ENCODE data around the gene FAM136A.

Gene FAM136A

DNA sequence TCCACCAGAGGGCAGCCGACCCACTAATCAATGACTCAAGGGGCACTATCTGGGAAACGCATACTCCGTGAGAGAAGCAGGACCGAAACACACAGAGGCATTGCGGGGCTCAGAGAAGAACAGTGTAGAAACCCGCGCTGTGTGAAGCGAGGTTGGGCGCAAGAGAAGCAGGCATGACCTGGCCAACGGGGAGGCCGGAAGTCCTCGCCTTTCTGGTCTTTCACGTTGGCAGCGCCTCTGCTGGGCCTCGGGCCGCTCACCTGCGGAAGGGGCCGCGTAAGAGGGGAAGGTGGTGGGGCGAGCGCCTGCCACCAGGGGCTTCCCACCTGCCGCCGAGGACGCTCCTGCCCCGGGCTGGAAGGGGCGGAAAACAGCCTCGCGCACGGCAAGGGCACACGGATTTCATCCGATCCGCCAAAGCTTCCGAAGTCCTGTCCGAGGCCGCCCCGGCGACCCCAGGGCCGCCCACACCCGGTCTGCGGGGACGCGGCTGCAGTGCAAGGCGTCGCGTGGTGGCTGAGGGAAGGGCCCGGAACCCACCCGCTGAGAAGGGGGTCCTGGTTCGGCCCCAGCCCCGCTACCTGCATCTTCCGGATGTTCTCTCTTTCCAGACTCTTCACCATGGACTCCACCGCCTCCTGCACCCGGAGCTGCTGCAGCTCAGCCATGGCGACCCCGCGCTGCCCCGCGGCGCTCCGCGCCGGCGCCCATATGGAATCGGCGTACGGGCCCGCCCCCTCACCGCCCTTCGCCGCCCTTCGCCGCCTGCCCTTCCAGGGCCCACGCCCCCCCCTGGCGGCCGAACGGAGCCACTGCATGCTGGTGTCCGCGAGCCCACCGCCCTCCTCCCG is at the start of gene FAM136A:
Gene FAM136A, minus strand, starts transcription at position 724 of the 851 bp plus-strand sequence. Its CDS starts 56 bp downstream, at position 668.
- Histone ChIP-seq H3K4me1 (ENCODE audit: control insufficient read depth, insufficient read depth, low read length, unreplicated experiment) (no peaks in the 10 kb centered on the region), H3K4me3 (ENCODE audit: low read depth, low read length) (peak within 1 kb of the TSS; percentile 78), H3K27me3 (ENCODE audit: insufficient read depth, low read length) (no peaks in the 10 kb centered on the region), H3K27ac (ENCODE audit: low read depth, low read length) (no peak within 1 kb of the TSS), H3K36me3 (ENCODE audit: insufficient read depth, low read length) (peaks cover 6% of the 10 kb centered on the region; the same call in 1 of the 2 replicates), H2AFZ (ENCODE audit: low read length, unreplicated experiment) (peak within 1 kb of the TSS; percentile 65), H3K79me2 (ENCODE audit: control insufficient read depth, insufficient read depth, low read length, unreplicated experiment) (no peaks in the 10 kb centered on the region)

DNA sequence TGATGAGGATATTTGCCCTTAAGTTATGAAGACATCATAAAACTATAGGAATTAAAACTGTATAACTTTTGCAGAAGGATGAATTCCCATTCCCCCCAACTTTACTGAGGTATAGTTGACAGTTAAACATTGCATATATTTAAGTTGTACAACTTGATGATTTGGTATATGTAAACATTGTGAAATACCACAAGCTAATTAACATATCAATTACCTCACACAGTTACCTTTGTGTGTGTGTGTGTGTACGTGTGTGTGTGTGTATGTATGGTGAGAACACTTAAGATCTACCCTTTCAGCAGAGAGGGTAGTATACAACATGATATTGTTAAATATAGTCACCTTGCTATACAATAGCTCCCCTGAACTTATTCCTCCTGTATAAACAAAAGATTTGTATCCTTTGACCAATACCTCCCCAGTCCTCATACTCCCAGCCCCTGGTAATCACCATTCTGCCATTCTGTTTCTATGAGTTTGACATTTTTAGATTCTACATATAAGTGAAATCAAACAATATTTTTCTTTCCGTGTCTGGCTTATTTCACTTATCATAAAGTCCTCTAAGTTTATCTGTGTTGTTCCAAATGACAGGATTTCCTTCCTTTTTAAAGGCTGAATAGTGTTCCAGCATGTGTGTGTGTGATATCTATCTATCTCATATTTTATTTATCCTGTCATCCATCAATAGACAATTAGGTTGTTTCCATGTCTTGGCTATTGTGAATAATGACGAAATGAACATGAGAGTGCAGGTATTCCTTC is 48.2 kb upstream of the FAM136A start:
- no peaks in the 10 kb centered on the region for H3K4me1 ChIP-seq (ENCODE audit: control insufficient read depth, insufficient read depth, low read length, unreplicated experiment)
- no peaks in the 10 kb centered on the region for H3K36me3 ChIP-seq (ENCODE audit: insufficient read depth, low read length)
- H3K79me2 ChIP-seq (ENCODE audit: control insufficient read depth, insufficient read depth, low read length, unreplicated experiment) = no peaks in the 10 kb centered on the region
- H3K27ac ChIP-seq (ENCODE audit: low read depth, low read length) = no peak overlapping the region
- H3K4me3 ChIP-seq (ENCODE audit: low read depth, low read length) = no peak overlapping the region
- no peak overlapping the region for H2AFZ ChIP-seq (ENCODE audit: low read length, unreplicated experiment)
- H3K27me3 ChIP-seq (ENCODE audit: insufficient read depth, low read length) = peaks cover 69% of the 10 kb centered on the region

DNA sequence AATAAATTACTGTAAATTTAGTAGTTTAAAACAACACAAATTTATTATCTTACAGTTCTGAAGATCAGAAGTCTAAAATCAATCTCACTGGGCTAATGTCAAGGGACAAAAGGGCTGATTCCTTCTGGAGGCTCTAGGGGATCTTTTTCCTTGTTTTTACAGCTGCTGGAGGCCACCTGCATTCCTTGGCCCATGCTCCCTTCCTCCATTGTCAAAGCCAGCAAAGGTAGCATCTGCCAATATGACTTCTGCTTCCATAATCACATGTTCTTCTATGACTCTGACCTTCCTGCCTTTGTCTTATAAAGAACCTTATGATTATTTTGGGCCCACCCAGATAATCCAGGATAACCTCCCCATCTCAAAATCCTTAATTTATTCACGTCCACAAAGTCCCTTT is 46.0 kb upstream of the FAM136A start:
- Histone ChIP-seq H3K4me3 (ENCODE audit: low read depth, low read length) (no peak overlapping the region), H2AFZ (ENCODE audit: low read length, unreplicated experiment) (no peak overlapping the region), H3K27ac (ENCODE audit: low read depth, low read length) (no peak overlapping the region), H3K36me3 (ENCODE audit: insufficient read depth, low read length) (no peaks in the 10 kb centered on the region), H3K79me2 (ENCODE audit: control insufficient read depth, insufficient read depth, low read length, unreplicated experiment) (no peaks in the 10 kb centered on the region), H3K27me3 (ENCODE audit: insufficient read depth, low read length) (peaks cover 74% of the 10 kb centered on the region), H3K4me1 (ENCODE audit: control insufficient read depth, insufficient read depth, low read length, unreplicated experiment) (peaks cover 6% of the 10 kb centered on the region)

DNA sequence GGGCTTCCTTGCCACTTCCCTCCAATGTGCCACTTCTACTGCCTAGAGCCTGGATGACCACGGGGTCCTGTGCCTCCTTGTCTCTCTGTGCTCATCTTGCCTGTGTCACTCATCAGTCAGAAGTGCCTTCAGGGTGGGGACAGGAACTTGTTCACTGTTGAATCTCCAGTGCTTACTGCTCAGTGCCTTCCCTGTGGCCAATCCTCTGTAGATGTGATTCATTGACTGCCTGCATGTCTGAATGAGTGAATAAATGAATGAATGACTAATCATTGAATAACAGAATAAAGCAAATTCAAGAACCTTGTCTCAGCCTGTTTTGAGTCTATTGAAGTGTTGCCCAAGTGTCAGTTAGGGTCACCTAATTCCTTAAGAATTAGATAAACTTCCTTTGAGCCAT is 42.3 kb upstream of the FAM136A start:
- H3K27me3 ChIP-seq (ENCODE audit: insufficient read depth, low read length) = peaks cover 47% of the 10 kb centered on the region
- no peaks in the 10 kb centered on the region for H3K79me2 ChIP-seq (ENCODE audit: control insufficient read depth, insufficient read depth, low read length, unreplicated experiment)
- H2AFZ ChIP-seq (ENCODE audit: low read length, unreplicated experiment) = no peak overlapping the region
- no peak overlapping the region for H3K4me3 ChIP-seq (ENCODE audit: low read depth, low read length)
- H3K27ac ChIP-seq (ENCODE audit: low read depth, low read length) = no peak overlapping the region
- peaks cover 6% of the 10 kb centered on the region for H3K4me1 ChIP-seq (ENCODE audit: control insufficient read depth, insufficient read depth, low read length, unreplicated experiment)
- no peaks in the 10 kb centered on the region for H3K36me3 ChIP-seq (ENCODE audit: insufficient read depth, low read length)

DNA sequence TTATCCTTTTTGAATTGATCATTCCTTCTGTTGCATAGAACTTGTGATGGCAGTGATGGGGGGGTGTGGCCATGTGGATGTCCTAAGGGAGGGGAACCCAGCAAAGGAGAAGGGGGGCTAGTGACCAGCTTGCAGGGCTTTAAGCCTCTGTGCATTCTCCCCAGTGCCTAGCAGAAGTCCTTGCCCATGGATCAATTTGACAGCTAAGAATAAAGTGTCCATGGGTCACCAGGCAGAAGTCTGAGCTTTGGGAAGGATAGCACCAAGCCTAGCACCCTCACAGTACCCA is 39.6 kb upstream of the FAM136A start:
- Histone ChIP-seq H3K36me3 (ENCODE audit: insufficient read depth, low read length) (no peaks in the 10 kb centered on the region), H3K27me3 (ENCODE audit: insufficient read depth, low read length) (peaks cover 21% of the 10 kb centered on the region), H3K27ac (ENCODE audit: low read depth, low read length) (no peak overlapping the region), H3K79me2 (ENCODE audit: control insufficient read depth, insufficient read depth, low read length, unreplicated experiment) (no peaks in the 10 kb centered on the region), H3K4me1 (ENCODE audit: control insufficient read depth, insufficient read depth, low read length, unreplicated experiment) (peaks cover 6% of the 10 kb centered on the region), H2AFZ (ENCODE audit: low read length, unreplicated experiment) (no peak overlapping the region), H3K4me3 (ENCODE audit: low read depth, low read length) (no peak overlapping the region)

DNA sequence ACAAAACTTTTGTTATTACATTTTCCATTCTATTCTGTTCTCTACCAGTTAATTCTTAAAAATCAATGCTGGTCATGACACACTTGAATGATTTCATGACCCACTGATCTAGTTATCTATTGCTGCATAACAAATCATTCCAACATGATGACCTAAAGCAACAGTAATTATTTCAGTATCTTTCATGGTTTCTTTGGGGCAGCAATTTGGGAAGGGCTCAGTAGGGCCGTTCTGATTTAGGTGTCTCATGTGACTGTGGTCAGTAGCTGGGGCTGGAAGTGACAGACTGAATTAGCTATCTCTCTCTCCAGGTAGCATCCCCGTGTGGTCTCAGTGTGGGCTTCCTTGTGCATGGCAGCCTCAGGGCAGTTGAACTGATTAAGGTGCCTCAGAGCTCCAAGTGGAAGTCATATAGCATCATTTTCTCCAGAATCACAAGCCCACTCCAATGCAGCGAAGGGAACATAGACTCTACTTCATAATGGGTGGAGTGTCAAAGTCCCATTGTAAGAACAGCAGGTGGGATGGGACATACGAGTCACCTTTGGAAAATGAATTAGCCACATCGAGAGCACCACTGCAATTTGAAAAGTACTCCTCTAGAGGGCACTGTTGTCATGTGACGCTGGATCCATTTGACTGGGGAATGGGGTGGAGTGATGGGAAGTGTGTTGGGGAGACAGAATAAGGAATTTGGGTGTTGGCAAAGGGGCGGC is 39.1 kb upstream of the FAM136A start:
- no peak overlapping the region for H2AFZ ChIP-seq (ENCODE audit: low read length, unreplicated experiment)
- no peaks in the 10 kb centered on the region for H3K36me3 ChIP-seq (ENCODE audit: insufficient read depth, low read length)
- peaks cover 16% of the 10 kb centered on the region for H3K27me3 ChIP-seq (ENCODE audit: insufficient read depth, low read length)
- peaks cover 6% of the 10 kb centered on the region for H3K4me1 ChIP-seq (ENCODE audit: control insufficient read depth, insufficient read depth, low read length, unreplicated experiment)
- no peaks in the 10 kb centered on the region for H3K79me2 ChIP-seq (ENCODE audit: control insufficient read depth, insufficient read depth, low read length, unreplicated experiment)
- no peak overlapping the region for H3K4me3 ChIP-seq (ENCODE audit: low read depth, low read length)
- H3K27ac ChIP-seq (ENCODE audit: low read depth, low read length) = no peak overlapping the region

DNA sequence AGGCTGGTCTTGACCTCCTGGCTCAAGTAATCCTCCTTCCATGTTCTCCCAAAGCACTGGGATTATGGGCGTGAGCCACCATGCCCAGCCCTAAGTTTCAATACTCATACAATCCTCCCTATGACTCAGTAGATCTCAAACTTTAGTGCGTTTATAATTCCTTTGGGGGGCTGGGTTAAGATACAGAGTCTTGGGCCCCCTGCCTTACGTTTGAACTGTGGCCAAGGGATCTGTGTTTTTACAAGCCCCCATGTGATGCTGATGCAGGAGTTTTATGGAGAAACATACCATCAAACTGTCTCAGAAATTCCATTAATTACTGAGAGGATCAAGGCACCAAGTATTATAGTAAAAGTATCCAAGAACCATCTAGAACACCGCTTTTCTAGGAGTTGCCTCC is 38.2 kb upstream of the FAM136A start:
- H3K4me1 ChIP-seq (ENCODE audit: control insufficient read depth, insufficient read depth, low read length, unreplicated experiment) = peaks cover 6% of the 10 kb centered on the region
- no peak overlapping the region for H2AFZ ChIP-seq (ENCODE audit: low read length, unreplicated experiment)
- no peaks in the 10 kb centered on the region for H3K36me3 ChIP-seq (ENCODE audit: insufficient read depth, low read length)
- no peaks in the 10 kb centered on the region for H3K79me2 ChIP-seq (ENCODE audit: control insufficient read depth, insufficient read depth, low read length, unreplicated experiment)
- H3K27ac ChIP-seq (ENCODE audit: low read depth, low read length) = no peak overlapping the region
- H3K27me3 ChIP-seq (ENCODE audit: insufficient read depth, low read length) = peaks cover 13% of the 10 kb centered on the region
- no peak overlapping the region for H3K4me3 ChIP-seq (ENCODE audit: low read depth, low read length)

DNA sequence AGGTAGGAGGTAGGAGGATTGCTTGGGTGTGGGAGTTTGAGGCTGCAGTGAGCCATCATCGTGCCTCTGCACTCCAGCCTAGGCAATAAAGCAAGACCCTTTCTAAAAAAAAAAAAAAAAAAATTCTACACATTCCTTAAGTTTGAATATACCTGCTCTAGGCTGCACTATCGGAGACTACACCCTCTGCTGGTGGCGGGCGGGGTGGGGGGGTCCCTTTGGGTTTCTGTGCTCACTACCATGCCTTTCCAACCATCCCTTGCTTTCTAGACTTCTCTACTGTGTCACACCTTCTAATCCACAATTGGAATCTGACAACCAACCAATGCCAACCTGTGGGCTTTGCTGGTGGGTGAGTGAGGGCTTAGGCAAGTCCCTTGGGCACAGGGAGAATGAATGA is 34.7 kb upstream of the FAM136A start:
- H3K4me3 ChIP-seq (ENCODE audit: low read depth, low read length) = no peak overlapping the region
- no peak overlapping the region for H3K27ac ChIP-seq (ENCODE audit: low read depth, low read length)
- no peaks in the 10 kb centered on the region for H3K79me2 ChIP-seq (ENCODE audit: control insufficient read depth, insufficient read depth, low read length, unreplicated experiment)
- peaks cover 15% of the 10 kb centered on the region; the same call in 1 of the 2 replicates for H3K27me3 ChIP-seq (ENCODE audit: insufficient read depth, low read length)
- H2AFZ ChIP-seq (ENCODE audit: low read length, unreplicated experiment) = no peak overlapping the region
- H3K36me3 ChIP-seq (ENCODE audit: insufficient read depth, low read length) = no peaks in the 10 kb centered on the region
- H3K4me1 ChIP-seq (ENCODE audit: control insufficient read depth, insufficient read depth, low read length, unreplicated experiment) = no peaks in the 10 kb centered on the region

DNA sequence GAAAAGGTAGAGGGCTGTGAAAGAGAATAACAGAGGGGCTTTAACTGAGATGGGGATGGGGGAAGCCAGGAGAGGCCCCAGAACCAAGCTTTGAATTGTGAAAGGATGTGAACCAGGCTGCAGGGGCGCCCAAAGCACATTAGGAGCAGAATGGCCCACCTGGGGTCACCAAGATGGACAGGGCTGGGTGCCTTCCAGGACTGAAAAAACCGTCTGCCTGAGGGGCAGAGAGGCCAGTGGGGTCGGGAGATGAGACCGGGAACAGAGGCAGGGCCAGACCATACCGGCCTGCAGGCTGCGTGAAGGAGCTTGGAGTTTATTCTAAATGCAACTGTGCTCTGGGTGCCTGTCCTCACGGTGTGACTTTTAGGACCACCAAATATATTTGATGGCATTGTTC is 29.1 kb upstream of the FAM136A start:
- Histone ChIP-seq H3K36me3 (ENCODE audit: insufficient read depth, low read length) (no peaks in the 10 kb centered on the region), H2AFZ (ENCODE audit: low read length, unreplicated experiment) (no peak overlapping the region), H3K4me3 (ENCODE audit: low read depth, low read length) (no peak overlapping the region), H3K27ac (ENCODE audit: low read depth, low read length) (no peak overlapping the region), H3K4me1 (ENCODE audit: control insufficient read depth, insufficient read depth, low read length, unreplicated experiment) (no peaks in the 10 kb centered on the region), H3K27me3 (ENCODE audit: insufficient read depth, low read length) (peaks cover 15% of the 10 kb centered on the region; the same call in 1 of the 2 replicates), H3K79me2 (ENCODE audit: control insufficient read depth, insufficient read depth, low read length, unreplicated experiment) (no peaks in the 10 kb centered on the region)

DNA sequence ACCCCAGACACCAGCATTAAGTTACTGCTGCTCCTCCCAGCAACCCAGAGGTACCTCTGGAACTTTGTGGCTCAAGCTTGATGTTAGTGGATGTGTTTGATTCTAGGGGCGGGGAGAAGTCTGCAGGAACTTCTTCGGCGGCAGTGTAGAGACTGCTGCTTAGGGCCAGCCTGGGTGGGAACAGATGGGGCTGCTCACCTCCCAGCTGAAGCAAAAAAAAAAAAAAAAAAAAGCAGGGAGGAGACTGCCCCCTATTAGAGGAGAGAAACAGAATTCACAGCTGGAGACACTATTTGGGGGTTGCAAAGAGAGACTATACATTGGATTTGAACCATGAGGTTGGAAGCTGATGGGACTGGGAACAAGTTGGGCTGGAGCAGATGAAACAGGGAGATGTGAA is 28.6 kb upstream of the FAM136A start:
- H3K4me3 ChIP-seq (ENCODE audit: low read depth, low read length) = no peak overlapping the region
- peaks cover 15% of the 10 kb centered on the region; the same call in 1 of the 2 replicates for H3K27me3 ChIP-seq (ENCODE audit: insufficient read depth, low read length)
- H3K27ac ChIP-seq (ENCODE audit: low read depth, low read length) = no peak overlapping the region
- no peaks in the 10 kb centered on the region for H3K36me3 ChIP-seq (ENCODE audit: insufficient read depth, low read length)
- no peaks in the 10 kb centered on the region for H3K79me2 ChIP-seq (ENCODE audit: control insufficient read depth, insufficient read depth, low read length, unreplicated experiment)
- H3K4me1 ChIP-seq (ENCODE audit: control insufficient read depth, insufficient read depth, low read length, unreplicated experiment) = no peaks in the 10 kb centered on the region
- H2AFZ ChIP-seq (ENCODE audit: low read length, unreplicated experiment) = no peak overlapping the region

All from ACC112 (cell line).